GM23248 (cell line): Measurements from ENCODE around the gene FANCF. TPM values are rescaled to one million over a fixed set of nuclear protein-coding genes. Genes with fewer than 3 reads are reported as not detected.

ENCODE experiments used
- DNase-seq: peaks from one replicate; pipeline ENCODE4 v3.0.0-alpha.2; 2015
- H2AFZ ChIP-seq: fragments of 200-600 bp; sonication (generic); 2 replicates; pipeline ENCODE4 v1.6.1; 2016; ENCODE audit warnings: antibody characterized with exemption
- H3F3A ChIP-seq: fragments of 200-600 bp; sonication (generic); 2 replicates; pipeline ENCODE4 v1.6.1; 2016; ENCODE audit warnings: mild to moderate bottlenecking, antibody characterized with exemption, mixed run types; ENCODE audit not compliant: insufficient read depth
- H3K27ac ChIP-seq: fragments of 200-600 bp; sonication (generic); 2 replicates; pipeline ENCODE4 v1.5.1; 2016; ENCODE audit warnings: mild to moderate bottlenecking
- H3K27me3 ChIP-seq: fragments of 200-600 bp; sonication (generic); replicated peaks from 2 replicates; pipeline ENCODE4 v1.6.1; 2016; ENCODE audit warnings: mild to moderate bottlenecking; ENCODE audit not compliant: insufficient read depth
- H3K36me3 ChIP-seq: fragments of 200-600 bp; sonication (generic); 2 replicates; pipeline ENCODE4 v1.6.1; 2016; ENCODE audit warnings: low read depth, mild to moderate bottlenecking
- H3K4me1 ChIP-seq: fragments of 200-600 bp; sonication (generic); 2 replicates; pipeline ENCODE4 v1.6.1; 2016; ENCODE audit warnings: mild to moderate bottlenecking; ENCODE audit not compliant: insufficient read depth
- H3K4me2 ChIP-seq: fragments of 200-600 bp; sonication (generic); one replicate; pipeline ENCODE4 v1.6.1; 2016; ENCODE audit warnings: mild to moderate bottlenecking; ENCODE audit not compliant: unreplicated experiment
- H3K4me3 ChIP-seq: fragments of 200-600 bp; sonication (generic); 2 replicates; pipeline ENCODE4 v1.5.1; 2016; ENCODE audit warnings: mild to moderate bottlenecking
- H3K79me2 ChIP-seq: fragments of 200-600 bp; sonication (generic); 2 replicates; pipeline ENCODE4 v1.6.1; 2016; ENCODE audit warnings: mild to moderate bottlenecking; ENCODE audit not compliant: insufficient read depth
- H3K9ac ChIP-seq: fragments of 200-600 bp; sonication (generic); 2 replicates; pipeline ENCODE4 v1.6.1; 2016; ENCODE audit warnings: mild to moderate bottlenecking
- H3K9me2 ChIP-seq: fragments of 200-600 bp; sonication (generic); 2 replicates; pipeline ENCODE4 v1.6.1; 2016; ENCODE audit warnings: mixed run types, mild to moderate bottlenecking, moderate library complexity; ENCODE audit not compliant: insufficient read depth
- H3K9me3 ChIP-seq: fragments of 200-600 bp; sonication (generic); one replicate; pipeline ENCODE4 v1.6.1; 2017; ENCODE audit warnings: low read depth
- H4K20me1 ChIP-seq: fragments of 200-600 bp; sonication (generic); 2 replicates; pipeline ENCODE4 v1.6.0; 2016; ENCODE audit not compliant: insufficient read depth
- EZH2 ChIP-seq: fragments of 200-600 bp; sonication (generic); IDR thresholded peaks from 2 replicates; pipeline ENCODE4 v1.6.1; 2018; ENCODE audit warnings: antibody characterized with exemption, mild to moderate bottlenecking; ENCODE audit not compliant: insufficient read depth, poor library complexity, severe bottlenecking
- EZH2phosphoT487 ChIP-seq: fragments of 200-600 bp; sonication (generic); IDR thresholded peaks from 2 replicates; pipeline ENCODE4 v1.6.1; 2018; ENCODE audit warnings: antibody characterized with exemption, moderate library complexity, mild to moderate bottlenecking, low read depth; ENCODE audit not compliant: insufficient read depth
- WGBS, 2 experiments: methylation state at CpG; one replicate each; pipeline ENCODE4 v1.1.6; 2015 to 2017; ENCODE audit warnings: low lambda C conversion rate in 2 of 2, low coverage in 1 of 2; ENCODE audit errors: missing lambda C conversion rate in 2 of 2; 5-methylcytosine and 5-hydroxymethylcytosine counted together
- in situ Hi-C: fragments of 300-500 bp; cut with MboI; formaldehyde crosslinking; loops from 2 replicates; pipeline ENCODE4 v1.15.0; 2020
- polyA plus RNA-seq: library from polyadenylated mRNA; unstranded; fragments of >200 nt; fragmentation: Nextera tagmentation; extraction: Ambion mirVana; gene quantifications from 2 replicates; pipeline ENCODE4 v1.2.1, GENCODE V29; 2016
- total RNA-seq: library from RNA; depleted of rRNA; stranded (reverse); fragments of >200 nt; shearing (Covaris generic); gene quantifications from 2 replicates; pipeline ENCODE4 v1.2.3, GENCODE V29; 2014

Gene FANCF
- total and polyA plus RNA-seq, 2 experiments from 2014 or later, result 7.3 to 13.4 TPM

GRCh38 chr11:22603933-22604332 is 21.7 kb downstream of the FANCF start:
- Histone ChIP-seq H3K27me3 (no peaks in the 10 kb centered on the region), H2AFZ (no peak overlapping the region), H3K4me2 (no peak overlapping the region), H4K20me1 (no peaks in the 10 kb centered on the region), H3K27ac (no peak overlapping the region), H3K36me3 (no peaks in the 10 kb centered on the region), H3K9me2 (no peaks in the 10 kb centered on the region), H3F3A (no peaks in the 10 kb centered on the region), H3K9ac (no peak overlapping the region), H3K4me3 (no peak overlapping the region), H3K9me3 (no peaks in the 10 kb centered on the region), H3K79me2 (no peaks in the 10 kb centered on the region), H3K4me1 (no peaks in the 10 kb centered on the region)
- in situ Hi-C loops, result no loop called here
- WGBS, 2 experiments, result 13 to 25% methylated on average over 1 of the region's 1 CpG
- TF ChIP-seq EZH2phosphoT487 (no peak), EZH2 (no peak)
- DNase-seq, result no peak

GRCh38 chr11:22602504-22602903 is 23.1 kb downstream of the FANCF start:
- no peak for DNase-seq

DNA sequence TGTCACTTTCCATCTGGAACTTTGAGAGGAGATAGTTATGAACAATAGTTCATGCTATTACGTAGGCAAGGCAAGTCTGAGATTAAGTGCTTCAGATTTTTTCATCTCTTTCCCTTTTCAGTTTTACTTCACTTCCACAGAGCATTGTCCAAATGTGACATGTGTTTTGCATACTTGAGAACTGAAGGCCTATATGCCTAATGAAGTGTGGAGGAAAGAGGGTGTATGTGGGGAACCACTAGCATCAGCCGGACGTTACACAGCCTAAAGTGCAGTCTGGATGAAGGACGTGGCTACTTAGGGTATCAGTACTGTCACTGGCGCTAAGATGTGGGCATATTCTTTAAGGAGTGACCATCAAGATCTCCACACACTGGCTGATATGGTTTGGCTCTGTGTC is 26.2 kb downstream of the FANCF start:
- H2AFZ ChIP-seq, result no peak overlapping the region
- 20 to 30% methylated on average over 5 of the region's 5 CpGs for WGBS, 2 experiments
- H3K4me1 ChIP-seq, result no peaks in the 10 kb centered on the region
- H3K9ac ChIP-seq, result no peak overlapping the region
- H3K36me3 ChIP-seq, result no peaks in the 10 kb centered on the region
- no peaks in the 10 kb centered on the region for H3F3A ChIP-seq
- in situ Hi-C loops, result no loop called here
- no peaks in the 10 kb centered on the region for H3K9me2 ChIP-seq
- no peaks in the 10 kb centered on the region for H3K9me3 ChIP-seq
- H3K27ac ChIP-seq, result no peak overlapping the region
- DNase-seq, result no peak
- no peaks in the 10 kb centered on the region for H3K27me3 ChIP-seq
- H4K20me1 ChIP-seq, result no peaks in the 10 kb centered on the region
- no peak overlapping the region for H3K4me2 ChIP-seq
- H3K79me2 ChIP-seq, result no peaks in the 10 kb centered on the region
- no peak overlapping the region for H3K4me3 ChIP-seq
- no peak for TF ChIP-seq EZH2
- TF ChIP-seq EZH2phosphoT487, result no peak

More at GRCh38 chr11:22602504-22602903, 23.1 kb downstream of the FANCF start:
- no peak overlapping the region for H3K9ac ChIP-seq
- no peak overlapping the region for H3K4me3 ChIP-seq
- no peaks in the 10 kb centered on the region for H3K36me3 ChIP-seq
- no peaks in the 10 kb centered on the region for H3K4me1 ChIP-seq
- no peak overlapping the region for H2AFZ ChIP-seq
- no peaks in the 10 kb centered on the region for H3K9me2 ChIP-seq
- no peaks in the 10 kb centered on the region for H3F3A ChIP-seq
- H3K27ac ChIP-seq, result no peak overlapping the region
- TF ChIP-seq EZH2phosphoT487 (no peak), EZH2 (no peak)
- H3K79me2 ChIP-seq, result no peaks in the 10 kb centered on the region
- H3K27me3 ChIP-seq, result no peaks in the 10 kb centered on the region
- in situ Hi-C loops, result no loop called here
- no peaks in the 10 kb centered on the region for H3K9me3 ChIP-seq
- no peaks in the 10 kb centered on the region for H4K20me1 ChIP-seq
- H3K4me2 ChIP-seq, result no peak overlapping the region

- TF ChIP-seq EZH2phosphoT487, result no peak
- no peaks in the 10 kb centered on the region for H3K4me1 ChIP-seq
- no peaks in the 10 kb centered on the region for H3K9me2 ChIP-seq
- 12 to 13% methylated on average over 2 of the region's 2 CpGs for WGBS, 2 experiments
- H3K36me3 ChIP-seq, result no peaks in the 10 kb centered on the region
- H3K4me2 ChIP-seq, result no peak overlapping the region
- H3K79me2 ChIP-seq, result no peaks in the 10 kb centered on the region
- in situ Hi-C loops, result no loop called here
- DNase-seq, result no peak
- no peak overlapping the region for H3K27ac ChIP-seq
- no peaks in the 10 kb centered on the region for H3K9me3 ChIP-seq
- H2AFZ ChIP-seq, result no peak overlapping the region
- H3F3A ChIP-seq, result no peaks in the 10 kb centered on the region
- no peaks in the 10 kb centered on the region for H3K27me3 ChIP-seq
- no peak overlapping the region for H3K4me3 ChIP-seq
- no peak overlapping the region for H3K9ac ChIP-seq
- H4K20me1 ChIP-seq, result no peaks in the 10 kb centered on the region
Observed at GRCh38 chr11:22597062-22597461, 28.6 kb downstream of the FANCF start.

DNA sequence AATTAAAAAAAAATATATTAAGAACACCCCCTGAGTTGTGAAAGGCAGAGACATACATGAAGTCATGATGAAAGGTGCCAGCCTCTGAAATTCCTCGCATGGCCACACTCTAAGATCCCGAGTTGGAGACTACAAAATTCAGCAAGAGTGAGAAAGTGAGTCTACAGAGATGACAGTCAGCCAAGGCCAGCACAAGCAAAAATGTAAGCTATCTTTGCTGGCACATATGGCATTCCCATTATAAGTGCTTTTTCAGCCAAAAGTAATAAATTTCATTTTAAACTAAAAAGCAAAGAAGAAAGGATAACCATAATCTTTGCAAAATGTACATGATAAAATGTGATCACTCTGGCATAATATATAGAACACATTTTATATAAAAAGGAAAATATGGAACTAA is 40.6 kb downstream of the FANCF start:
- Histone ChIP-seq H3K27ac (no peak overlapping the region), H3K9me2 (no peaks in the 10 kb centered on the region), H3K36me3 (no peaks in the 10 kb centered on the region), H4K20me1 (no peaks in the 10 kb centered on the region), H2AFZ (no peak overlapping the region), H3F3A (no peaks in the 10 kb centered on the region), H3K4me1 (no peaks in the 10 kb centered on the region), H3K9ac (no peak overlapping the region), H3K27me3 (no peaks in the 10 kb centered on the region), H3K9me3 (no peaks in the 10 kb centered on the region), H3K4me3 (no peak overlapping the region), H3K4me2 (no peak overlapping the region), H3K79me2 (no peaks in the 10 kb centered on the region)
- in situ Hi-C loops, result no loop called here
- no peak for DNase-seq
- 0 to 10% methylated on average over 2 of the region's 2 CpGs for WGBS, 2 experiments
- TF ChIP-seq EZH2phosphoT487 (no peak), EZH2 (no peak)
